BE2C (cell line): Measurements from ENCODE around the gene GABPB2.

ENCODE experiments used
- DNase-seq: peaks from one replicate; pipeline ENCODE4 v3.0.0-alpha.2; 2020
- H3K27me3 ChIP-seq: fragments of 250-450 bp; sonication (Bioruptor Pico); 2 replicates; pipeline ENCODE4 v1.5.1; 2020; ENCODE audit warnings: mild to moderate bottlenecking
- H3K36me3 ChIP-seq: fragments of 250-450 bp; sonication (Bioruptor Pico); 2 replicates; pipeline ENCODE4 v1.5.1; 2020; ENCODE audit warnings: mild to moderate bottlenecking
- H3K4me1 ChIP-seq: fragments of 250-450 bp; sonication (Bioruptor Pico); 2 replicates; pipeline ENCODE4 v1.5.1; 2020
- H3K4me3 ChIP-seq: 2 replicates; pipeline ENCODE4 v1.5.1; 2011; ENCODE audit warnings: low read depth, low read length
- H3K9me3 ChIP-seq: fragments of 250-450 bp; sonication (Bioruptor Pico); 2 replicates; pipeline ENCODE4 v1.5.1; 2020
- TF ChIP-seq, protein P1 (sequence below): IDR thresholded peaks from 2 replicates; pipeline ENCODE4 v1.5.1; 2012; ENCODE audit warnings: mild to moderate bottlenecking, low read depth, low read length

The GABPB2 gene

GRCh38 chr1:151166505-151166956 is 96.0 kb downstream of the GABPB2 start:
- no peaks in the 10 kb centered on the region for H3K27me3 ChIP-seq
- no peak for DNase-seq
- TF ChIP-seq, protein P1, sequence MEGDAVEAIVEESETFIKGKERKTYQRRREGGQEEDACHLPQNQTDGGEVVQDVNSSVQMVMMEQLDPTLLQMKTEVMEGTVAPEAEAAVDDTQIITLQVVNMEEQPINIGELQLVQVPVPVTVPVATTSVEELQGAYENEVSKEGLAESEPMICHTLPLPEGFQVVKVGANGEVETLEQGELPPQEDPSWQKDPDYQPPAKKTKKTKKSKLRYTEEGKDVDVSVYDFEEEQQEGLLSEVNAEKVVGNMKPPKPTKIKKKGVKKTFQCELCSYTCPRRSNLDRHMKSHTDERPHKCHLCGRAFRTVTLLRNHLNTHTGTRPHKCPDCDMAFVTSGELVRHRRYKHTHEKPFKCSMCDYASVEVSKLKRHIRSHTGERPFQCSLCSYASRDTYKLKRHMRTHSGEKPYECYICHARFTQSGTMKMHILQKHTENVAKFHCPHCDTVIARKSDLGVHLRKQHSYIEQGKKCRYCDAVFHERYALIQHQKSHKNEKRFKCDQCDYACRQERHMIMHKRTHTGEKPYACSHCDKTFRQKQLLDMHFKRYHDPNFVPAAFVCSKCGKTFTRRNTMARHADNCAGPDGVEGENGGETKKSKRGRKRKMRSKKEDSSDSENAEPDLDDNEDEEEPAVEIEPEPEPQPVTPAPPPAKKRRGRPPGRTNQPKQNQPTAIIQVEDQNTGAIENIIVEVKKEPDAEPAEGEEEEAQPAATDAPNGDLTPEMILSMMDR = no peak
- peaks cover 13% of the 10 kb centered on the region for H3K36me3 ChIP-seq
- H3K9me3 ChIP-seq = no peaks in the 10 kb centered on the region
- peak overlapping the region; percentile 89 for H3K4me3 ChIP-seq
- H3K4me1 ChIP-seq = no peaks in the 10 kb centered on the region; the same call in 1 of the 2 replicates

DNA sequence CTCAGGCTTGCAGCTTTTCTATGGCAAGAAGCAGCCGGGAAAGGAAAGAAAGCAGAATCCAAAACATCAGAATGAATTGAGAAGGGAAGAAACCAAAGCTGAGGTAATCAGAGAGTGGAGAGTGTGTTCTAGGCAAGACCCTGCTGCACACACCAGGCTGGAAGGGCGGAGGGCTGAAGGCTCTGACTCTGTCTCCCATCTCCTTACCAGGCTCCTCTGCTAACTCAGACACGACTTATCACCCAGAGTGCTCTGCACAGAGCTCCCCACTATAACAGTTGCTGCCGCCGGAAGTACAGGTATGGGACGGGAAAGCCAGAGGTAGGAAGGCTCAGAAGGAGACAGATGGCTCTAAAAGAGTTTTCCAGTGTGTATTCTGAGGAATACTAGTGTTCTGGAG is 96.6 kb downstream of the GABPB2 start:
- no peaks in the 10 kb centered on the region for H3K9me3 ChIP-seq
- peaks cover 11% of the 10 kb centered on the region for H3K36me3 ChIP-seq
- TF ChIP-seq, protein P1 = no peak
- no peak for DNase-seq
- H3K4me1 ChIP-seq = no peaks in the 10 kb centered on the region; the same call in 1 of the 2 replicates
- no peaks in the 10 kb centered on the region for H3K27me3 ChIP-seq
- H3K4me3 ChIP-seq = peak overlapping the region; percentile 89

- TF ChIP-seq, protein P1 = no peak
- no peaks in the 10 kb centered on the region for H3K4me1 ChIP-seq
- H3K9me3 ChIP-seq = no peaks in the 10 kb centered on the region
- H3K36me3 ChIP-seq = peaks cover 21% of the 10 kb centered on the region
- H3K4me3 ChIP-seq = no peak overlapping the region
- no peaks in the 10 kb centered on the region for H3K27me3 ChIP-seq
- DNase-seq = no peak
Observed at GRCh38 chr1:151171190-151171589, 100.6 kb downstream of the GABPB2 start.
